K562 (cell line): ENCODE results near the gene TESMIN. TPM values are rescaled to one million over a fixed set of nuclear protein-coding genes. Genes with fewer than 3 reads are reported as not detected.
A peak's percentile ranks its signal among the peaks of the same experiment; 100 is the strongest.

Experiments used
- CHD1 ChIP-seq: fragments of 200-600 bp; sonication (generic); IDR thresholded peaks from one replicate; pipeline ENCODE4 v1.6.1; 2012; ENCODE audit warnings: mild to moderate bottlenecking, moderate library complexity, low read length, inconsistent platforms
- CTCFL ChIP-seq: IDR thresholded peaks from 2 replicates; pipeline ENCODE4 v1.6.1; 2011; ENCODE audit warnings: borderline replicate concordance, low read depth, mild to moderate bottlenecking, moderate library complexity, low read length; ENCODE audit not compliant: insufficient read depth, poor library complexity, severe bottlenecking
- EGR1 ChIP-seq: fragments of 450-650 bp; conservative IDR thresholded peaks from 2 replicates; pipeline ENCODE4 v1.6.1; 2017; ENCODE audit warnings: mild to moderate bottlenecking
- GABPB1 ChIP-seq: sonication (generic); formaldehyde crosslinking; IDR thresholded peaks from 2 replicates; pipeline ENCODE4 v1.8.0; 2022; ENCODE audit warnings: mild to moderate bottlenecking, missing genetic modification reagents
- ID3 ChIP-seq, 2 experiments: fragments of 250-450 bp in 1 of 2; fragments of 450-650 bp in 1 of 2; sonication (Bioruptor Pico) in 1 of 2; IDR thresholded peaks; 2 replicates each; pipeline versions ENCODE4 v1.6.1 to v1.8.0; 2016 to 2021; ENCODE audit warnings: mild to moderate bottlenecking in 2 of 2, moderate library complexity in 2 of 2, missing compliant biosample characterization in 1 of 2, missing genetic modification characterization in 1 of 2
- PML ChIP-seq: IDR thresholded peaks from 2 replicates; pipeline ENCODE4 v1.6.1; 2012; ENCODE audit warnings: low read length, inconsistent platforms
- POLR2AphosphoS2 ChIP-seq: IDR thresholded peaks from 2 replicates; pipeline ENCODE4 v1.6.1; 2012; ENCODE audit warnings: low read length, improper control_type of control experiment
- RAD21 ChIP-seq, 2 experiments: fragments of 250-450 bp in 1 of 2; fragments of 450-650 bp in 1 of 2; sonication (Bioruptor Pico) in 1 of 2; formaldehyde crosslinking in 1 of 2; IDR thresholded peaks in 1 of 2; conservative IDR thresholded peaks in 1 of 2; 2 replicates each; pipeline versions ENCODE4 v1.4.0 to v1.8.0; 2020 to 2022; ENCODE audit warnings: mild to moderate bottlenecking in 2 of 2, moderate library complexity in 1 of 2
- REST ChIP-seq, 2 experiments: fragments of 450-650 bp; formaldehyde crosslinking in 1 of 2; IDR thresholded peaks; 2 replicates each; pipeline versions ENCODE4 v1.4.0 to v1.6.1; 2014 to 2020; ENCODE audit warnings: mild to moderate bottlenecking in 2 of 2, borderline replicate concordance in 1 of 2, low read depth in 1 of 2
- RUNX1 ChIP-seq: sonication (generic); IDR thresholded peaks from 2 replicates; pipeline ENCODE4 v1.6.1; 2016; ENCODE audit warnings: antibody characterized with exemption, low read depth
- SMC3 ChIP-seq: conservative IDR thresholded peaks from 2 replicates; pipeline ENCODE4 v1.6.1; 2011; ENCODE audit warnings: low read depth, low read length, improper control_type of control experiment; ENCODE audit not compliant: insufficient read depth
- TAF1 ChIP-seq: IDR thresholded peaks from 2 replicates; pipeline ENCODE4 v1.6.1; 2011; ENCODE audit warnings: mild to moderate bottlenecking, low read length, moderate library complexity; ENCODE audit not compliant: insufficient read depth, control insufficient read depth, severe bottlenecking; ENCODE audit errors: extremely low read depth
- ZBED1 ChIP-seq: IDR thresholded peaks from 2 replicates; pipeline ENCODE4 v1.6.1; 2014
- ZBTB7A ChIP-seq: IDR thresholded peaks from 2 replicates; pipeline ENCODE4 v1.6.1; 2011; ENCODE audit warnings: low read depth, mild to moderate bottlenecking, low read length, moderate library complexity, borderline replicate concordance; ENCODE audit not compliant: control insufficient read depth
- ZNF263 ChIP-seq: sonication (generic); formaldehyde crosslinking; IDR thresholded peaks from 2 replicates; pipeline ENCODE4 v1.8.0; 2022; ENCODE audit warnings: mild to moderate bottlenecking, missing genetic modification reagents, borderline replicate concordance
- polyA plus RNA-seq, 8 experiments: library from polyadenylated mRNA; depleted of rRNA in 4 of 8; stranded (reverse) in 5 of 8; unstranded in 3 of 8; fragments of >200 nt; fragmentation: Nextera tagmentation in 2 of 8; fragmentation: Illumina TruSeq in 1 of 8; extraction: Ambion mirVana in 2 of 8; extraction: Trizol in 1 of 8; gene quantifications; 2 replicates each; pipeline versions ENCODE4 v1.2.1 to v1.2.3, GENCODE V29; 2011 to 2014; ENCODE audit warnings: inconsistent platforms in 1 of 8, missing spikeins in 1 of 8
- total RNA-seq, 7 experiments: library from RNA; depleted of rRNA in 6 of 7; stranded (reverse); fragments of >200 nt in 6 of 7; fragmentation: Illumina TruSeq in 2 of 7; extraction: Trizol in 2 of 7; gene quantifications; 2 replicates each; pipeline versions ENCODE4 v1.2.1 to v1.2.3, GENCODE V29; 2011 to 2021; ENCODE audit warnings: low replicate concordance in 1 of 7

Gene TESMIN
- total and polyA plus RNA-seq, 9 of the 15 experiments (the other 6 are each of a cell fraction or from before 2014, with no cell fraction given): 8.9 to 50.5 (median 15.0) TPM

- peak; percentile 58; the same call in 1 of the 2 replicates for TF ChIP-seq REST (IDR thresholded peaks at IDR 0.05; ENCODE audit: borderline replicate concordance)
- no peak for TF ChIP-seq REST (CRISPR knock-in tag; IDR thresholded peaks at IDR 0.05; ENCODE audit: low read depth)
- TF ChIP-seq RAD21 (CRISPR knock-in tag; conservative IDR thresholded peaks at IDR 0.05 in 1 of 2, IDR thresholded peaks at IDR 0.05 in 1 of 2): peak; percentile 32 to 64; a peak in 2 of 4 replicates
- TF ChIP-seq ZBTB7A: peak; percentile 51; the same call in 1 of the 2 replicates
- TF ChIP-seq SMC3: peak; percentile 71
- TF ChIP-seq ID3 (CRISPR knock-in tag; IDR thresholded peaks at IDR 0.05): no peak
- no peak for TF ChIP-seq ID3 (tag; IDR thresholded peaks at IDR 0.05)
- 0 out of 2 replicates have a peak, but pooled peaks have one; percentile 15 for TF ChIP-seq ZNF263 (CRISPR knock-in tag)
- no peak for TF ChIP-seq ZBED1
- no peak for TF ChIP-seq POLR2AphosphoS2
- no peak for TF ChIP-seq PML
- peak; percentile 37; the same call in 1 of the 2 replicates for TF ChIP-seq EGR1
- TF ChIP-seq CHD1: no peak
- no peak for TF ChIP-seq TAF1
- no peak for TF ChIP-seq RUNX1
- TF ChIP-seq CTCFL: peak; percentile 81
- 0 out of 2 replicates have a peak, but pooled peaks have one; percentile 22 for TF ChIP-seq GABPB1 (CRISPR knock-in tag)
Measured at GRCh38 chr11:68798221-68798813, 47.0 kb upstream of the TESMIN start (continued).
